C4-2B (cell line): ENCODE measurements around the gene MAFF.

Experiments
- ZFX ChIP-seq: fragments of 450-650 bp; IDR thresholded peaks from 2 replicates; pipeline ENCODE4 v1.6.1; 2017
- TF ChIP-seq, protein P1 (sequence below): fragments of 450-650 bp; conservative IDR thresholded peaks from 2 replicates; pipeline ENCODE4 v1.5.1; 2017; ENCODE audit warnings: mild to moderate bottlenecking

DNA sequence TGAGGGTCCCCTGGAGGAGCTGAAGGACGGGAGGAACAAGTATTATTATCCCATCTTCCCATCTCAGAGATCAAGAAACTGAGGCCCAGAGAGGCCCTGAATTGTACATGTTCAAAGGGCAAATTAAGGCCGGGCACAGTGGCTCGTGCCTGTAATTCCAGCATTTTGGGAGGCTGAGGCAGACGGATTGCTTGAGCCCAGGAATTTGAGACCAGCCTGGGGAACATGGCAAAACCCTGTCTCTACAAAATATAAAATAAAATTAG lies 28.2 kb upstream of the MAFF start:
- TF ChIP-seq, protein P1, sequence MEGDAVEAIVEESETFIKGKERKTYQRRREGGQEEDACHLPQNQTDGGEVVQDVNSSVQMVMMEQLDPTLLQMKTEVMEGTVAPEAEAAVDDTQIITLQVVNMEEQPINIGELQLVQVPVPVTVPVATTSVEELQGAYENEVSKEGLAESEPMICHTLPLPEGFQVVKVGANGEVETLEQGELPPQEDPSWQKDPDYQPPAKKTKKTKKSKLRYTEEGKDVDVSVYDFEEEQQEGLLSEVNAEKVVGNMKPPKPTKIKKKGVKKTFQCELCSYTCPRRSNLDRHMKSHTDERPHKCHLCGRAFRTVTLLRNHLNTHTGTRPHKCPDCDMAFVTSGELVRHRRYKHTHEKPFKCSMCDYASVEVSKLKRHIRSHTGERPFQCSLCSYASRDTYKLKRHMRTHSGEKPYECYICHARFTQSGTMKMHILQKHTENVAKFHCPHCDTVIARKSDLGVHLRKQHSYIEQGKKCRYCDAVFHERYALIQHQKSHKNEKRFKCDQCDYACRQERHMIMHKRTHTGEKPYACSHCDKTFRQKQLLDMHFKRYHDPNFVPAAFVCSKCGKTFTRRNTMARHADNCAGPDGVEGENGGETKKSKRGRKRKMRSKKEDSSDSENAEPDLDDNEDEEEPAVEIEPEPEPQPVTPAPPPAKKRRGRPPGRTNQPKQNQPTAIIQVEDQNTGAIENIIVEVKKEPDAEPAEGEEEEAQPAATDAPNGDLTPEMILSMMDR, result no peak
- no peak for TF ChIP-seq ZFX
